HEK293T (cell line): ENCODE measurements around the gene GLCE.

Experiments used
- ELF4 ChIP-seq: fragments of 450-650 bp; IDR thresholded peaks from 2 replicates; pipeline ENCODE4 v1.6.1; 2017; ENCODE audit warnings: antibody characterized with exemption
- FOXK2 ChIP-seq: fragments of 450-650 bp; IDR thresholded peaks from 2 replicates; pipeline ENCODE4 v1.6.1; 2016; ENCODE audit warnings: mild to moderate bottlenecking
- FOXM1 ChIP-seq: fragments of 450-650 bp; IDR thresholded peaks from 2 replicates; pipeline ENCODE4 v1.6.1; 2017; ENCODE audit warnings: mild to moderate bottlenecking, borderline replicate concordance
- L3MBTL2 ChIP-seq: fragments of 450-650 bp; conservative IDR thresholded peaks from 2 replicates; pipeline ENCODE4 v1.6.1; 2016; ENCODE audit warnings: mild to moderate bottlenecking
- NFRKB ChIP-seq: fragments of 450-650 bp; IDR thresholded peaks from 2 replicates; pipeline ENCODE4 v1.6.1; 2016; ENCODE audit warnings: mild to moderate bottlenecking, moderate library complexity

- no peak for TF ChIP-seq ELF4
- no peak for TF ChIP-seq L3MBTL2
- TF ChIP-seq FOXM1: no peak
- no peak for TF ChIP-seq NFRKB
- TF ChIP-seq FOXK2: no peak
Observed at GRCh38 chr15:69128667-69129311, 31.6 kb upstream of the GLCE start.
